ENCODE data around the gene GRID1.

The GRID1 gene

DNA sequence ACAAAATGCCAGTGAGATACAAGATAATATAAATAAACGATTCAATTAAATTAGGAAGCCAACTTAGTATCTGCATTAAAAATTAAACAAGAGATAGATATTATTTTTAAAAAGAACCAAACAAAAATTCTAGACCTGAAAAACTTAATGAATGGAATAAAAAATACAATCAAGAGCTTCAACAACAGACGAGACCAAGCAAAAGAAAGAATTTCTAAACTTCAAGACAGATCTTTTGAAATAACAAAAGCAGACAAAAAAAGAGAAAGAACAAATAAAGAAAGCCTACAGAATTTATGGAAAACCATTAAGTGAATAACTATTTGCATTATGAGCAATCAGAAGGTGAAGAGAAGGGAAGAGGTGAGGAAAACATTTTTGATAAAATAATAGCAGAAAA is 555.2 kb downstream of the GRID1 start:
- no peak for DNase-seq (ENCODE audit: low spot score)

- DNase-seq (ENCODE audit: low spot score): no peak
These were observed 555.9 kb downstream of the GRID1 start for GRCh38 chr10:85810674-85811073.

DNA sequence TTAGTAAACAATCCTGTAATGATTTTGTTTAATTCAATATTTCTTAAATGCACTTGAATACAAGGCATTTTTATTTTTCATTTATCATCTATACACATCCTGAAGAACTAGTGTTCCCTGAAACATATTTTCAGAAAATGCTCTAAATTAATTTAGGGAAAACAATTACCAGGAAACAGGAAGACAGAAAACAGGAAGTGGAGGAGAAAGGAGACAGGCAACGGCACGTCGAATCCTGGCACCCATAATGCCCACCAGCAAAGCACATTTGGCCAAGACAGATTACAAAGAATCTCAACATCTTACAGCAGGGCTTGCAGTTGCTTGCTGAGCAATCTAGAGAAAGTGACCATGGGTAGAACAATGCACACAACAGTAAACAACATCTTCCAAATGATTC is 571.1 kb downstream of the GRID1 start:
- no peak for DNase-seq (ENCODE audit: low spot score)

GRCh38 chr10:85794553-85794952 is 572.0 kb downstream of the GRID1 start:
- no peak for DNase-seq (ENCODE audit: low spot score)

GRCh38 chr10:85792533-85792858 is 574.1 kb downstream of the GRID1 start:
- no peak for DNase-seq (ENCODE audit: low spot score)

DNA sequence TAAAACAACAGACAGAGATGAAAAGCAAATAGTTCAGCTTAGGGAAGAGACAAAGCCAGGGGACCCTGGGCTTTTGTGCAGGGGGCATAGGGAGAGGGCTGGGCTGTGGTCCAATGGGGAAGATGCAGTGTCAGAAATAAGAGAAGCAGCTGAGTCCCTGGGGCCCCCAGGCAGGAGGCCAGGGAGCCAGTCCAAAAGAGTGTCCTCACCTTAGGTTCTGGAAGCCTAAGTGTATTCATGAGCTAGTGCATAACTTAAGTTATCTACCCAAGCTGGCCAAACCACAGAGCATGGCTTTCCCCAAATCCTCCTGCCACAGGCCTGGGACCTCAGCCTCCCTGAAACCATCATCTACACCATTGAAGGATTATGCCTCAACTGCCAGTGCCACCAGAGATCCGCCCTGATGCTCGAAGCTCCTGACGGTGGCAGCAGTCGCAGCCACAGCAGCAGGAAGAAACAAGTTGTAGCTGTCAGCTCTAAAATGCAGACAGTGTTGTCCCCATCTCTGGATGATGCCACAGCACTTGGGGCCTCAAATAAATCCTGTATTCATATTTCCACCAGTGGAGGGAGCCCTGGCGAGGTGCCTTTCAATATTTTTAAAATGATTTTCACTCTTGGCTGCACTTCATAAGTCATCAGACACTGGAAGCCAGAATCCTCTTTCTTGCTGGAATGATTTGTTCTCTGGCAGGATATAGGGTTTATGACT is 574.6 kb downstream of the GRID1 start:
- no peak for DNase-seq (ENCODE audit: low spot score)

DNA sequence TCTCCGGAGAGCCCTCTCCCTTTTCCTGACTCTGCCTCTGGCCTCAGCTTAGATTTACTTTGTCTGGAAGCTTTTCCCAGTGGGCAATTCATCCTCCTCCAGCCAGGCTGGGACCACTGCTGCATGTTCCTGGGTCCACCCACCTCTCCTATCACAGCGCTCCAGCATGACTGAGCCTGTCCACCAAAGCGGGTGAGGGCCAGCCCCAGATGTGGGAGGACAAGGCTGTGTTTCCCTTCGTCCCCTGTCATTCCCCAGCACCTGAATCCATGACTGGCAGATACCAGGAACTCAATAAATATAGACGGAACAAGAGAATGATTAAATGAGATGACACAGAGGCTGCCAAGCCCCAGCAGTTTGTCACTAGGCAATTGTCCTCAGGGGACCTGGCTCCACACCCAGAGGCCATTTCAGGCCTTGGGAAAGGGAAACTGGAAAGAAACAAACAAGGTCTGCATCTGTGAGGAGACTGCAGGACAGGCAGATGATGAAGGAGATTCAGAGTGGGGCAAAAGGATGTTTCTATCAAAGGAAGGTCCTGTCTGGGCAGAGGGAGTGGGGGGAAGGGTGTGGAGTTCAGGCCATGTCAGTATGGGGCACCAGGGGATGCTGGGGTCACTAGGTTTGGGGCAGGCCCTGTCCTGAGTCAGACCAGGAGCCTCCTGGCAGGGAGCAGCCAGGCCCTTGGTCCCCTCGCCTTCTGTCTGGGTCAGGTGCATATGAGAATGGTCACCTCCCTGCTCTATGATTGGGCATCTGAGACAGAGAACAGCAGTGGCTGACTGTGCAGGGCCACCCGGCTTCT is 576.4 kb downstream of the GRID1 start:
- no peak for DNase-seq (ENCODE audit: low spot score)

DNA sequence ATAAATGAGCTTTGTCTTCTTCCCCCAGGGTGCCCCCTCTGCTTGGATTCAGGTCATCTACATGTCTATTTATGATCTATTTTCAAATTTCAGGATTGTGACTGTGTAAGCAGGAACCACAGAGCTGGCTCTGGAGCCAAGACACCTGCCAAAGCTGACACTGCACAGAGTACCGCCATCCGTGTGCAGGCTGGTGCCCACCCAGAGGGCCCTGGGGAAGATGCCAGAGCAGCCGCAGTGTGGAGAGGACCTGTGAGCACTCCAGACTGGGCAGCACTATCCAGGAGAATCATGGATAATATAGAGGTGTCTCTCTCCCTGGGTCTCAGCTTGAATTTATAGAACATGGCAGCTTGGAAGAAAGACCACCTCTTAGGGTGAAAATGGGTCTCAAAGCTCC is 577.5 kb downstream of the GRID1 start:
- no peak for DNase-seq (ENCODE audit: low spot score)

GRCh38 chr10:85788570-85788969 is 578.0 kb downstream of the GRID1 start:
- DNase-seq (ENCODE audit: low spot score): no peak

DNA sequence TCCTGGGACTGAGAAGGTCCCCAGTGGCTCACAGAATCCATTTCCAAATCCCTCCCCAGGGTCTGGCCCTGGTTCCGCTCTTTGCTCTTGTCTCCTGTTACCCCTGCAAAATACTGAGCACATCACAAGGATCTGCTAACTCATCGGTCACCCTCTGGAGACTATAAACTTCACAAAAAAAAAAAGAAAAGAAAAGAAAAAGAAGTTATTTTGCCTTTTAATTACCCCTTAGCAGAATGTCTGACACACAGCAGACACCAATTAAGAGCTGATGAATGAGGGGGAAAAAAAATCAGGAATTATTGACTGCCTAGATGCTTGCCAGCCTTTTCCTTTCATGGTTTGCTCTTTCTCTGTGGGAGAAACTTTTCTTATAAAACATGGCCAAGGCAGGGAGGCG is 578.7 kb downstream of the GRID1 start:
- DNase-seq (ENCODE audit: low spot score): no peak

DNA sequence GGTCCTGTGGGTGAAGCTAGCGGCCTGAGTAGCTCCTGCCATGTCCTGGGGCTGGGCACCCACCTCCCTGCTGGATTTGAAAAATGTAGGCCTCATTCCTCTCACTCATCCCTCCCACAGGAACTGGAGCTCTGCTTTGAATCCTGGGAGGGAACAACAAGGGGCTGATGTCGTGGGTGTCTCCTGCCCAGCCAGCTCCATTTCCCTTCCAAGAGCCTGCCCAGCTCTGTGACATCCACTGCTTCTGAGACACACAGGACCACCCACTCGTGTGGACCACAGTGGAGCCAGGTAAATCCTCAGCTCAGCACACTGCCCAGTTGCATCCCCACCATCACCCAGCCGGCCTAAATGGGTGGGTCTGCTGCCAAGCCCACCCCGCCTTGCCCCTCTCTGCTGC is 579.2 kb downstream of the GRID1 start:
- DNase-seq (ENCODE audit: low spot score): no peak

- DNase-seq (ENCODE audit: low spot score): no peak
These were observed 580.1 kb downstream of the GRID1 start for GRCh38 chr10:85786401-85786899.

DNA sequence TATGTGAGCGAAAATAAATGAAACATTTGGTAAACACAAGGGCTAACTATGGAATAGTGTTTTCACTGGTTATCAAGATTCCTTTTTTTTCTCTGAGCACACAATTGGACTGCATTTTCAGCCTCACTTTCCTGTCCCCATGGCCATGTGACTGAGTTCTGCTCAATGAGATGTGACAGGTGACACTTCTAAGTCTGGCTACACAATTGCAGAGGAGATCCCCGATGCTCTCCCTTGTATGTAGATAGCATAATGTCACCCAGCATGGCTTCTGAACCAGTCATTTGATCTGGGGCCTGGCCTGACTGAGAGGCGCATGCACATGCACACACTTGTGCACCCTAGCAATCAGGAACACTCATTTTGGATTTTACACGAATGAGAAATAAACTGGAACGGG is 581.8 kb downstream of the GRID1 start:
- no peak for DNase-seq (ENCODE audit: low spot score)

DNA sequence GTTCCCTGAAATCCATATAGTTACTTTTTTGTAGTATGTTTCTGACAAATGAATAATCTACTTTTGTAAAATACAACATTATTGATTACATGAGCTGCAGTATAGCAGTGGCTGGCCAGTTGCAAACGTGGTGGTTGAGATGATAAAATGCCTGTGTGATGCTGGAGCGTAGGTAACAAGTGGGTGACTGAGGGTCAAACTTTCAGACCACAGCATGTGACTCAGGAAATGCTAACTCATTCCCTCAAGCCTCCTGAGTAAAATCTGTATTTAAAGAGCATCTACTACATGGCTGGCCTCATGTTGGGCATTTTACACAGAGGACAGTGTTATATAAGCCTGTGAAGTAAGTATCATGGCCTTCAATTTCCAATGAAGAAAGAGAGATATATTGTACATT is 585.2 kb downstream of the GRID1 start:
- no peak for DNase-seq (ENCODE audit: low spot score)

- DNase-seq (ENCODE audit: low spot score): no peak
These were observed 588.5 kb downstream of the GRID1 start for GRCh38 chr10:85778074-85778473.

GRCh38 chr10:85767891-85768290 is 598.7 kb downstream of the GRID1 start:
- no peak for DNase-seq (ENCODE audit: low spot score)

DNA sequence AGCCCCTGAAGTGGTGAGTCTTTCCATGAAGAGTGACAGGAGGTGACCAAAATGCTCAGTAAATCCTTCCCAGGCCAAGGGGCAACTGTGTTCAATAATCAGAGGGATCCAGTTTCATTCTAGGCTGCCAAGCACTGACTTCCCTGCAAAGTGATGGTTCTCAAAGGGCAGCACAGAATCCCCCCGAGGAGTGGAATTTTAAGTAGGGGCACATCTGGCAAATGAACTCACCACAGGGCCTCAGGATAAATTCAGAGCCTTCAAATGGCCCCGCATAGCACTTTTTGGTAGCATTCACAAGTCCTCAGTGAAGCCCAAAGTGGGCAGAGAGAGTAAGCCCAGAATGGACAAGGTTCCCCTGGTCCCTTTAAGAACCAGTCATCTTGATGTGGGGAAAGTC is 602.5 kb downstream of the GRID1 start:
- no peak for DNase-seq (ENCODE audit: low spot score)

- no peak for DNase-seq (ENCODE audit: low spot score)
These were observed 604.6 kb downstream of the GRID1 start for GRCh38 chr10:85761906-85762445.

DNA sequence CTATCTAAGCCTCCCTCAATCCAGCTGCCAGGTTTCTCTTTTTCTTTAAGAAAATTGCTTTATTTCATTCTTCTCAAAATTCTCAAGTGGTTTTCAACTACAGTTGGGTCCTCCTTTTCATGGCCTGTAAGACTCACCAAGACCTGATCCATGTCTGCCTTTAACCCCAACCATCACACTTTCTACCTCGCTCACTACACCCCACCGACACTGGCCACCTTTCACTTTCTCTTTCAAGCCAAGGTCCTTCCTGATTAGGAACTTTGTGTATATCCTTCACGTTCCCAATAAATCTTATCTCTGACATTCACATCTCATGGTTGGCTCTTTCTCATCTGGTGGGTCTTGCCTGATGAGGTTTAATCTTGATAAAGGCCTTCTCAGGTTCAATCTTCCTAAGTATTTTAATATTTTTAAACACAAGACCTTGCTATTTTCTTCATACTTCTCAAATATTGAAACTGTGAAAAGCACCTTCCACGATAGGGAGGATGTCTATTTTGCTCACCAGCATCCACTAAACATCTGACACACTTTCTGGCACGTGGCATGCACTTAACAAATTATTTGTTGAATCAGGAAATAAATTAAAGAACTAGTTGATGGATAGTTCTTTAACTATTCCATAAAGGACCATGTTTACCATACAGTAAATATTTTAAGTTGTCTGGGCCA is 624.8 kb downstream of the GRID1 start:
- DNase-seq (ENCODE audit: low spot score): no peak

DNA sequence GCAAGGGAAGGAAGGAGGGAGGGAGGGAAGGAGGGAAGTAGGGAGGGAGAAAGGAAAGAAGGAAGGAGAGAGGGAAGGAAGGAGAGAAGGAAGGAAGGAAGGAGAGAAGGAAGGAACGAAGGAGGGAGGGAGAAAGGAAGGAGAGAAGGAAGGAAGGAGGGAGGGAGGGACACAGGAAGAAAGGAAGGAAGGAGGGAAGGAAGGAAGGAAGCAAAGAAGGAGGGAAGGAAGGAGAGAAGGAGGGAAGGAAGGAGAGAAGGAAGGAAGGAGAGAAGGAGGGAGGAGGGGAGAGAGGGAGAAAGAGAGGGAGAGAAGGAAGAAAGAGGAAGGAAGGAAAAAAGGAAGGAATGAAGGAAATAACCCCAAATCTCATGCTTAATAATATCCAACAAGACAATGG is 630.6 kb downstream of the GRID1 start:
- DNase-seq (ENCODE audit: low spot score): no peak

- DNase-seq (ENCODE audit: low spot score): no peak
These were observed 631.8 kb downstream of the GRID1 start for GRCh38 chr10:85734791-85735190.

GRCh38 chr10:85724215-85724614 is 642.4 kb downstream of the GRID1 start:
- no peak for DNase-seq (ENCODE audit: low spot score)

All from AG08396 (cell line).